Measurements from ENCODE around the gene RIMKLA. TPM values are rescaled to one million over a fixed set of nuclear protein-coding genes. Genes with fewer than 3 reads are reported as not detected.

The RIMKLA gene
- total RNA-seq, 2 experiments from 2014 or later = 9.8 to 10.3 TPM

- CTCF ChIA-PET = interaction anchor here (1.5 kb wide), 1 partner anchor 15 kb away, joined by 5 read pairs; no protein-coding TSS in a partner anchor
- Mint-ChIP-seq H3K27me3 (no peaks in the 10 kb centered on the region), H3K27ac (peak within 1 kb of the TSS; percentile 90), H3K36me3 (ENCODE audit: low read depth) (peaks cover 5% of the 10 kb centered on the region), H3K9me3 (no peaks in the 10 kb centered on the region), H3K4me3 (peak within 1 kb of the TSS; percentile 91), H3K4me1 (ENCODE audit: low read depth) (peaks cover 42% of the 10 kb centered on the region)
- TF ChIP-seq, protein P1, sequence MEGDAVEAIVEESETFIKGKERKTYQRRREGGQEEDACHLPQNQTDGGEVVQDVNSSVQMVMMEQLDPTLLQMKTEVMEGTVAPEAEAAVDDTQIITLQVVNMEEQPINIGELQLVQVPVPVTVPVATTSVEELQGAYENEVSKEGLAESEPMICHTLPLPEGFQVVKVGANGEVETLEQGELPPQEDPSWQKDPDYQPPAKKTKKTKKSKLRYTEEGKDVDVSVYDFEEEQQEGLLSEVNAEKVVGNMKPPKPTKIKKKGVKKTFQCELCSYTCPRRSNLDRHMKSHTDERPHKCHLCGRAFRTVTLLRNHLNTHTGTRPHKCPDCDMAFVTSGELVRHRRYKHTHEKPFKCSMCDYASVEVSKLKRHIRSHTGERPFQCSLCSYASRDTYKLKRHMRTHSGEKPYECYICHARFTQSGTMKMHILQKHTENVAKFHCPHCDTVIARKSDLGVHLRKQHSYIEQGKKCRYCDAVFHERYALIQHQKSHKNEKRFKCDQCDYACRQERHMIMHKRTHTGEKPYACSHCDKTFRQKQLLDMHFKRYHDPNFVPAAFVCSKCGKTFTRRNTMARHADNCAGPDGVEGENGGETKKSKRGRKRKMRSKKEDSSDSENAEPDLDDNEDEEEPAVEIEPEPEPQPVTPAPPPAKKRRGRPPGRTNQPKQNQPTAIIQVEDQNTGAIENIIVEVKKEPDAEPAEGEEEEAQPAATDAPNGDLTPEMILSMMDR (IDR thresholded peaks at IDR 0.05) = no peak
- ATAC-seq = peak; percentile 91
- intact Hi-C loops (cut with micrococcal nuclease) = no loop called here
- peak; percentile 94 for DNase-seq
- POLR2A ChIA-PET = interaction anchor here (0.8 to 1.3 kb wide), 2 partner anchors 23 to 129 kb away, joined by 3 read pairs; no protein-coding TSS in a partner anchor
Observed at GRCh38 chr1:42335050-42335808, 45.4 kb upstream of the RIMKLA start, which contains the start of gene FOXJ3. TSS of gene FOXJ3 (minus strand) at chr1:42335235. CDS start at chr1:42311093, 24,142 bp downstream.

- peak; percentile 34 for DNase-seq
- ATAC-seq = no peak
- POLR2A ChIA-PET = interaction anchor here (1.3 kb wide), 1 partner anchor 22 kb away, joined by 3 read pairs; no protein-coding TSS in a partner anchor
Observed at GRCh38 chr1:42335809-42336518, 44.6 kb upstream of the RIMKLA start.

GRCh38 chr1:42336978-42337377 is 43.6 kb upstream of the RIMKLA start:
- Mint-ChIP-seq H3K4me1 (ENCODE audit: low read depth) (peaks cover 32% of the 10 kb centered on the region), H3K4me3 (no peak overlapping the region), H3K27me3 (no peaks in the 10 kb centered on the region), H3K9me3 (no peaks in the 10 kb centered on the region), H3K27ac (no peak overlapping the region), H3K36me3 (ENCODE audit: low read depth) (peaks cover 3% of the 10 kb centered on the region)
- TF ChIP-seq, protein P1 (IDR thresholded peaks at IDR 0.05) = no peak
- intact Hi-C loops (cut with micrococcal nuclease) = no loop called here
- POLR2A ChIA-PET = interaction anchor here (1.3 kb wide), 1 partner anchor 21 kb away, joined by 3 read pairs; no protein-coding TSS in a partner anchor
- no peak for DNase-seq
- ATAC-seq = no peak
- CTCF ChIA-PET = interaction anchor here (0.9 to 3.8 kb wide), 3 partner anchors 120 to 163 kb away, joined by 3 to 8 read pairs (median 3); no protein-coding TSS in a partner anchor

More at GRCh38 chr1:42335809-42336518, 44.6 kb upstream of the RIMKLA start:
- Mint-ChIP-seq H3K27ac (peak overlapping the region; percentile 82), H3K27me3 (no peaks in the 10 kb centered on the region), H3K4me3 (peak overlapping the region; percentile 78), H3K36me3 (ENCODE audit: low read depth) (peaks cover 3% of the 10 kb centered on the region), H3K9me3 (no peaks in the 10 kb centered on the region), H3K4me1 (ENCODE audit: low read depth) (peaks cover 37% of the 10 kb centered on the region)
- TF ChIP-seq, protein P1 (IDR thresholded peaks at IDR 0.05) = no peak
- intact Hi-C loops (cut with micrococcal nuclease) = no loop called here
- CTCF ChIA-PET = interaction anchor here (1.3 kb wide), 1 partner anchor 157 kb away, joined by 3 read pairs; no protein-coding TSS in a partner anchor

DNA sequence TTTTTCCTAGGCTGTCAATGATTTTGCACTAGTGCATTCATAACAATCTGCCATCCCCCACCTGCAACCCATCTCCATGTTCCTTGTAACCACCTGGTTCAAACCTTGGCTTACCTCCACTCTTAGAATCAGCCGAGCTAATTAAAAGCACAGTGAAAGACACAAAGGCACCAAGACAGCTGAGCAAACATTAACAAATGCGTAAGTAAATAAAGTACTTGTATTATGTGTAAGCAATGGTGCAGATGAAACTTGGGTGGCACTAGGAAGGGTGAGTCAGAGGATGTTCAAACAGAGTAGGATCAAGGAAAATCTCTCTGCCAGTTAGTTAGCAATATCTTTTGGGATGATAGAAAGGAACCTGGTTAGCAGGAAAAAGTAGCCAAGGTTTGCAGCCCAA is 40.5 kb upstream of the RIMKLA start:
- ATAC-seq = no peak
- no peak overlapping the region for H3K27ac Mint-ChIP-seq
- no peaks in the 10 kb centered on the region for H3K27me3 Mint-ChIP-seq
- no peaks in the 10 kb centered on the region for H3K9me3 Mint-ChIP-seq
- peaks cover 13% of the 10 kb centered on the region for H3K4me1 Mint-ChIP-seq (ENCODE audit: low read depth)
- no peaks in the 10 kb centered on the region for H3K36me3 Mint-ChIP-seq (ENCODE audit: low read depth)
- TF ChIP-seq, protein P1 (IDR thresholded peaks at IDR 0.05) = no peak
- intact Hi-C loops (cut with micrococcal nuclease) = no loop called here
- POLR2A ChIA-PET = no interaction called here
- CTCF ChIA-PET = interaction anchor here (1.0 to 3.8 kb wide), 2 partner anchors 9 to 166 kb away, joined by 3 to 8 read pairs; no protein-coding TSS in a partner anchor
- DNase-seq = no peak
- H3K4me3 Mint-ChIP-seq = no peak overlapping the region
